AG09319 (cell line): ENCODE results near the gene SDCBP2.

Experiments used
- DNase-seq: peaks from one replicate; pipeline ENCODE4 v3.0.0-alpha.2; 2010; ENCODE audit warnings: low read depth; ENCODE audit errors: extremely low read depth
- TF ChIP-seq, protein P1 (sequence below): IDR thresholded peaks from 2 replicates; pipeline ENCODE4 v1.5.1; 2011; ENCODE audit warnings: low read depth, mild to moderate bottlenecking, inconsistent platforms, low read length, moderate library complexity

The SDCBP2 gene

DNA sequence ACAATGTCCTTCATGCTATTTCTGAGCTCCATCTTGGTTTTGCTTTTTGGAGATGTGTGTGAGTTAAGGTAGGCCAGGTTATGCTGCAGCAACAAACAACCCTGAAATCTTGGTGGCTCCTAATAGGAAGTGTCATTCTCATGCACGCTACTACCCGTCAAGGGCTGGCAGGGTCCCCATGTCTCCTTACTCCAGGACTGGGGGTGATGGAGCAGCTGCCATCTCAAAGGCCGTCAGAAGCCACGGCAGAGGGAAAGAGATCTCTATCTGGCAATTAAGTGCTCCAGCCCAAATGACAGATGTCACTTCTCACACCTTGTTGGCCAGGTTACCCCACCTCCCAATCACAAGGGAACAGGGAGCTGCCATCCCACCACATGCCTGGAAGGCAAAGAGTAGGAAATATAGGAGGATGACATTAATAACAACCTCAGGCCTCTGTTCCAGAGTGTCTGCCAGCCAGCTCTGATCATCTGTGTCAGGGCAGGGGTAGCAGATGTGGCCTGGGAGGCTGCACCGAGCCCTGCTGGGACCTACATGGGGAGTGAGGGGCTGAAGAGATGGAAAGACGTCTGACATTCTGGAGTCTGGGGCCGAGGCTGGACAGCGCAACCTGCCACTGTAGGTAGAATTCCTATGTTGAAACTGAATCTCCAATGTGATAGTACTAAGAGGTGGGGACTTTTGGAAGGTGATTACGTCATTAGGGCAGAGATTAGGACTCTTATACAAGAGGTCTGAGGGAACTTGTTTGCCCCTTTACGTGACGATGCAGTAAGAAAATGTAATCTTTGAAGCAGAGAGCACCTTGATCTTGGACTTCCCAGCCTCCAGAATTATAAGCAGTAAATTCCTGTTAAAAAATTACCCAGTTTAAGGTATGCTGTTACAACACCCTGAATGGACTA, 4.8 kb upstream of the SDCBP2 start:
- no peak for DNase-seq
- TF ChIP-seq, protein P1, sequence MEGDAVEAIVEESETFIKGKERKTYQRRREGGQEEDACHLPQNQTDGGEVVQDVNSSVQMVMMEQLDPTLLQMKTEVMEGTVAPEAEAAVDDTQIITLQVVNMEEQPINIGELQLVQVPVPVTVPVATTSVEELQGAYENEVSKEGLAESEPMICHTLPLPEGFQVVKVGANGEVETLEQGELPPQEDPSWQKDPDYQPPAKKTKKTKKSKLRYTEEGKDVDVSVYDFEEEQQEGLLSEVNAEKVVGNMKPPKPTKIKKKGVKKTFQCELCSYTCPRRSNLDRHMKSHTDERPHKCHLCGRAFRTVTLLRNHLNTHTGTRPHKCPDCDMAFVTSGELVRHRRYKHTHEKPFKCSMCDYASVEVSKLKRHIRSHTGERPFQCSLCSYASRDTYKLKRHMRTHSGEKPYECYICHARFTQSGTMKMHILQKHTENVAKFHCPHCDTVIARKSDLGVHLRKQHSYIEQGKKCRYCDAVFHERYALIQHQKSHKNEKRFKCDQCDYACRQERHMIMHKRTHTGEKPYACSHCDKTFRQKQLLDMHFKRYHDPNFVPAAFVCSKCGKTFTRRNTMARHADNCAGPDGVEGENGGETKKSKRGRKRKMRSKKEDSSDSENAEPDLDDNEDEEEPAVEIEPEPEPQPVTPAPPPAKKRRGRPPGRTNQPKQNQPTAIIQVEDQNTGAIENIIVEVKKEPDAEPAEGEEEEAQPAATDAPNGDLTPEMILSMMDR: no peak

- DNase-seq: no peak
- TF ChIP-seq, protein P1: no peak
Observed at GRCh38 chr20:1332749-1333300, 3.9 kb upstream of the SDCBP2 start.

DNA sequence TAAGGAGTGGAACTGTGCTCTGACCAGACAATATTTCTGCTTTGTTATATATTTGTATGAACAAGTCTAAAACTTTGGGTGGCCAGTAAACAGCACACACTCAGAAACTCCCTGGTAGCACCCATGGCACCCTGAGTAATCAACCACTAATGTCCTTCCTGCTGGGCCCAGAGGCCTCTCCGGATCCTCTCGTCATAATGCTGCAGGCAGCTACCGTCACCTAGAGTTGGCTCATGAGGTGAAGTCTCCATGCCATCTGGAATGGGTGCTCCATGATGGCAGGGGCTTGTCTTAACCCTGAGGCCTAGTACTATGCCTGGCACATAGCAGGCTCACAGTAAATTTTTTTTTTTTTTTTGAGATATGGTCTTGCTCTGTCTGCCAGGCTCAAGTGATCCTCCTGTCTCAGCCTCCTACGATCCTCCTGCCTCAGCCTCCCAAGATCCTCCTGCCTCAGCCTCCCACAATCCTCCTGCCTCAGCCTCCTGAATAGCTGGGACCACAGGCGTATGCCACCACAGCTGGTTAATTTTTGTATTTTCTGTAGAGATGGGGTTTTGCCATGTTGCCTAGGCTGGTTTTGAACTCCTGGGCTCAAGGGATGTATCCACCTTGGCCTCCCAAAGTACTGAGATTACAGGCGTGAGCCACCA, 3.0 kb upstream of the SDCBP2 start:
- TF ChIP-seq, protein P1: no peak
- DNase-seq: no peak

DNA sequence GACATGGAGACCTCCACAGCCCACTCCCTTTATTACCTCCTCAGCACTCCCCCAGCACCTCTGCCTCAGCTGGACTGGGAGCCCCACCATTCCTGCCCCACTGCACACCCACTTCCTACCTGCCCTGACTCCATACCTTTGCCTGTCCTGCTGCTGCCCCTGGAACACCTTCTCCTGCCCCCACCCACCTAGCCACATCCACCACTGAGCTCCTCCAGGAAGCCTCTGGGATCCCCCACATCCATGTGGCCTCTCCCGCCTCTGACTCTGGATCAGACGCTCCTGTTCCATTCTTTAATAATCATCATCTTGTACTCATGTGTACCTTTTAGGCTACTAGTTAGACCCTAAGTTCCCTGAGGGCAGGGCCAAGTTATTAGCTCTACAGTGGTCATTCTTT, 2.2 kb upstream of the SDCBP2 start:
- TF ChIP-seq, protein P1: no peak
- no peak for DNase-seq

- no peak for DNase-seq
- TF ChIP-seq, protein P1: no peak
Observed at GRCh38 chr20:1330075-1330830, 1.3 kb upstream of the SDCBP2 start.

DNA sequence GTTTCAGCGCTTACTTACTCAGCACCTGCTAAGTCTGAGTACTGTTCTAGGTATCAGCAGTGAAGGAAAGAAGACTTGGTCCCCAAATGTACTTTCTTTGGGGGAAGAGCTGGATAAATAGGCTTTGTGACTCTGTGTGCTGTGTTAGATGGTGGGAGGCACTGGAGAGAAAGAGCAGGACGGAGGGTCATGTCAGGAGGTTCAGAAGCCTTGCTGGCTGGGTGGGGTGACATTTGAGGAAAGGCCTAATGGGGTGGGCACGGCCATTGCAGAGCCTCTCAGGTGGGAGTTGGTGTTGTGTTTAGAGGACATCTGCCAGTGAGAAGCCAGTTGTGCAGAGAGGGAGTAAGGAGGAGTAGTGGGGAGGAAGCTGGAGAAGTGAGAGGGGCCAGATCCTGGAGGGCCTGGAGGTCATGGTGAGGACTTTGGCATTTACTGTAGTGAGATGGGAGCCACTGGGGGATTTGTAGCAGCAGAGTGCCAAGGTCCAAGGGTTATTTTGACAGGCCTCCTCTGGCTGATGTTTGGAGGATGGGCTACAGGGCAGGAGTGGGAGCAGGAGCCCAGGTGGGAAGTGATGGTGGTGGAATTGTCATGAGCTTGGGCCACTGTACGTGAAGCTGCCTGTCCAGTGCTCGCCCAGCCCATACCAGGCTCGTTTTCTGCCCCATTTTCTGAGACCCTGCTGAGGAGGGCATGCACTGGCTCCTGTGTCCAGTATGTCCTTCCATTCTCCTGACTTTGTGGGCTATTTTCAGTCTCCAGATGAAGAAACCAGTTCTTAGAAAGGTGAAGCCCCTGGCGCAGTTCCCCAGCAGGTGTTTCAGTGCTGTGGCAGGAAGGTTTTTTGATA, 886 bp downstream of the SDCBP2 start:
- no peak for DNase-seq
- TF ChIP-seq, protein P1: no peak
